Right lobe of liver (tissue), 4 donors: ENCODE results near the gene SIRPA.

ENCODE experiments used
- POLR2A ChIP-seq: fragments of 450-650 bp; IDR thresholded peaks from one replicate; pipeline ENCODE4 v1.6.1; 2017; ENCODE audit warnings: antibody characterized with exemption, mild to moderate bottlenecking
- TF ChIP-seq, protein P1 (sequence below), 4 donors: fragments of 200-600 bp in 3 of 4; fragments of 450-650 bp in 1 of 4; IDR thresholded peaks; one replicate each; pipeline versions ENCODE4 v1.5.1 to v1.8.0; 2016 to 2022; ENCODE audit warnings: antibody characterized with exemption in 4 of 4, mild to moderate bottlenecking in 2 of 4
- donor health status: DM: no; HTN: no; CAD: no.
- donor health status: DM: no; HTN: no; CAD: no.
- donor health status: DM: no; HTN: yes; CAD: no.

GRCh38 chr20:1882026-1882425 lies 13.2 kb upstream of the SIRPA start:
- TF ChIP-seq, protein P1, sequence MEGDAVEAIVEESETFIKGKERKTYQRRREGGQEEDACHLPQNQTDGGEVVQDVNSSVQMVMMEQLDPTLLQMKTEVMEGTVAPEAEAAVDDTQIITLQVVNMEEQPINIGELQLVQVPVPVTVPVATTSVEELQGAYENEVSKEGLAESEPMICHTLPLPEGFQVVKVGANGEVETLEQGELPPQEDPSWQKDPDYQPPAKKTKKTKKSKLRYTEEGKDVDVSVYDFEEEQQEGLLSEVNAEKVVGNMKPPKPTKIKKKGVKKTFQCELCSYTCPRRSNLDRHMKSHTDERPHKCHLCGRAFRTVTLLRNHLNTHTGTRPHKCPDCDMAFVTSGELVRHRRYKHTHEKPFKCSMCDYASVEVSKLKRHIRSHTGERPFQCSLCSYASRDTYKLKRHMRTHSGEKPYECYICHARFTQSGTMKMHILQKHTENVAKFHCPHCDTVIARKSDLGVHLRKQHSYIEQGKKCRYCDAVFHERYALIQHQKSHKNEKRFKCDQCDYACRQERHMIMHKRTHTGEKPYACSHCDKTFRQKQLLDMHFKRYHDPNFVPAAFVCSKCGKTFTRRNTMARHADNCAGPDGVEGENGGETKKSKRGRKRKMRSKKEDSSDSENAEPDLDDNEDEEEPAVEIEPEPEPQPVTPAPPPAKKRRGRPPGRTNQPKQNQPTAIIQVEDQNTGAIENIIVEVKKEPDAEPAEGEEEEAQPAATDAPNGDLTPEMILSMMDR (IDR thresholded peaks at IDR 0.05): no peak
- TF ChIP-seq POLR2A: no peak
